ENCODE data around the gene CROCC2. TPM values are rescaled to one million over a fixed set of nuclear protein-coding genes. Genes with fewer than 3 reads are reported as not detected.

CROCC2 gene
- not detected in 5 replicates for total RNA-seq (2022; extraction: Qiagen RNA extraction; ENCODE audit: low read depth)

GRCh38 chr2:240906141-240906910 is at the start of gene CROCC2:
TSS of gene CROCC2 (plus strand) at chr2:240906336. CDS start at chr2:240906514, 178 bp downstream.

GRCh38 chr2:240868286-240869108 is 37.6 kb upstream of the CROCC2 start, which contains the start of gene AGXT:
TSS of gene AGXT (plus strand) at chr2:240868824. CDS start at chr2:240868866, 42 bp downstream.

GRCh38 chr2:240895656-240896388 is 10.3 kb upstream of the CROCC2 start, which contains the start of gene MAB21L4:
TSS of gene MAB21L4 (minus strand) at chr2:240896156. CDS start at chr2:240895997, 159 bp downstream.

GRCh38 chr2:240997856-240998705 is 91.9 kb downstream of the CROCC2 start, which contains the start of gene SNED1:
TSS of gene SNED1 (plus strand) at chr2:240998618. CDS start at chr2:240998838, 220 bp downstream.

Other genes starting within 250 kb of the CROCC2 start
- not detected in 5 replicates for gene AQP12B, start 223.5 kb upstream of the CROCC2 start, total RNA-seq (2022; extraction: Qiagen RNA extraction; ENCODE audit: low read depth)
- not detected in 5 replicates for gene AQP12A, start 214.5 kb upstream of the CROCC2 start, total RNA-seq (2022; extraction: Qiagen RNA extraction; ENCODE audit: low read depth)
- 0.48 to 1.3 TPM (median 0.83 TPM) in 5 replicates for gene KIF1A, start 86.1 kb upstream of the CROCC2 start, total RNA-seq (2022; extraction: Qiagen RNA extraction; ENCODE audit: low read depth)
- not detected in 5 replicates for gene AGXT, start 37.5 kb upstream of the CROCC2 start, total RNA-seq (2022; extraction: Qiagen RNA extraction; ENCODE audit: low read depth)
- 0.26 to 0.49 TPM (median 0.37 TPM) in 5 replicates for gene MAB21L4, start 10.2 kb upstream of the CROCC2 start, total RNA-seq (2022; extraction: Qiagen RNA extraction; ENCODE audit: low read depth)
- gene SNED1, start 92.3 kb downstream of the CROCC2 start, total RNA-seq (2022; extraction: Qiagen RNA extraction; ENCODE audit: low read depth) = 0.79 to 2.5 TPM (median 1.2 TPM) in 5 replicates
- gene MTERF4, start 196.0 kb downstream of the CROCC2 start, total RNA-seq (2022; extraction: Qiagen RNA extraction; ENCODE audit: low read depth) = 22.7 to 28.6 TPM (median 26.2 TPM) in 5 replicates
- gene PASK, start 243.1 kb downstream of the CROCC2 start, total RNA-seq (2022; extraction: Qiagen RNA extraction; ENCODE audit: low read depth) = 4.9 to 9.1 TPM (median 7.7 TPM) in 5 replicates
- 58.4 to 62.6 TPM (median 60.9 TPM) in 5 replicates for gene PPP1R7, start 244.1 kb downstream of the CROCC2 start, total RNA-seq (2022; extraction: Qiagen RNA extraction; ENCODE audit: low read depth)

Data from A549 treated with GW870086 at 1 μM for 4 hours (cell line).